Smooth muscle cell of the brain vasculature (primary cell): ENCODE data around the gene CDX2.
"Not testable (repeated sequence)": the region's sequence is repeated elsewhere in the genome, so short reads cannot be mapped to it uniquely, and the experiment has no call there.

Experiments
- DNase-seq: peaks from one replicate; pipeline ENCODE4 v3.0.0-alpha.2; 2012; ENCODE audit warnings: low read depth, low spot score

The CDX2 gene

GRCh38 chr13:27964741-27965323, 4.3 kb downstream of the CDX2 start:
- DNase-seq, result no peak

DNA sequence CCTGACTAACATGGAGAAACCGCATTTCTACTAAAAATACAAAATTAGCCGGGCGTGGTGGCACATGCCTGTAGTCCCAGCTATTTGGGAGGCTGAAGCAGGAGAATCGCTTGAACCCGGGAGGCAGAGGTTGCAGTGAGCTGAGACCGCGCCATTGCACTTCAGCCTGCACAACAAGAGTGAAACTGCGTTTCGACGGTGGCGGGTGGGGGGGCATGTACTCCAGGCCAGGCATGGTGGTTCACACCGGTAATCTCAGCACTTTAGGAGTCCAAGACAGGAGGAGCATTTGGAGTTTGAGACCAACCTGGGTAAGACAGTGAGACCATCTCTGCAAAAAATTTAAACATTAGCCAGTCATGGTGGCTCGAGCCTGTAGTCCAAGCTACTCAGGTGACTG, 4.9 kb downstream of the CDX2 start:
- DNase-seq, result not testable (repeated sequence)

- DNase-seq, result no peak
Measured at GRCh38 chr13:27963491-27963890, 5.6 kb downstream of the CDX2 start.

GRCh38 chr13:27962982-27963381, 6.1 kb downstream of the CDX2 start:
- no peak for DNase-seq

DNA sequence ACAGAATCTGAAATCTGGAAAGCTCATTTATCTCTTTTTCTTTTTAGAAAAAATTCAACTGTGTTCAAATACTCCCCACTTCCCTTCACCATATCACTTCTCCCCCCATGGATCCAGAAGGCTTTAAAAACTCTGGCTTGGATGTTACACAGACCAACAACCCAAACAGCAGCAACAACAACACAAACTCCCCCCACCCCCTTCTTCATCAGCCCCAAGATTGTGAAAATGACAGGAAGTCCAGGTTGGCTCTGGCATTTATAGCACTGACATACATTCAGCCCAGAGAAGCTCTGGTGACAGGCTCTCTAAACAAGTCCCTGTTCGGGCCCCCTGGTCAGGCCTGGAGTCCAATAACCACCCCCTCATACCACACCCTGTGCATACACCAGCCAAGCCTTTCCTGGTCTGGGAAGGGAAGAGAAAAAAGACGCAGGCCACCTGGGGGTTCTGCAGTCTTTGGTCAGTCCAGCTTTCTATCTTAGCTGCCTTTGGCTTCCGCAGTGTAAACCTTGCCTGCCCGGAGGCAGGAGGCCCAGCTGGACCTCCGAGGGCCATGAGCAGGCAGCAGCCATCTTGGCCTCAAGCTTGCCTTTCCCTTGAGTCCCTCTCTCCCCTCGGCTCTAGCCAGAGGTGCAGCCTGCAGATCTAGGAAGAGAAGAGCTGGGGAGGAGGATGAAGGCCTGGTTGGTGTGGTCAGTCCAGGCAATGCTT, 6.8 kb downstream of the CDX2 start:
- no peak for DNase-seq

DNA sequence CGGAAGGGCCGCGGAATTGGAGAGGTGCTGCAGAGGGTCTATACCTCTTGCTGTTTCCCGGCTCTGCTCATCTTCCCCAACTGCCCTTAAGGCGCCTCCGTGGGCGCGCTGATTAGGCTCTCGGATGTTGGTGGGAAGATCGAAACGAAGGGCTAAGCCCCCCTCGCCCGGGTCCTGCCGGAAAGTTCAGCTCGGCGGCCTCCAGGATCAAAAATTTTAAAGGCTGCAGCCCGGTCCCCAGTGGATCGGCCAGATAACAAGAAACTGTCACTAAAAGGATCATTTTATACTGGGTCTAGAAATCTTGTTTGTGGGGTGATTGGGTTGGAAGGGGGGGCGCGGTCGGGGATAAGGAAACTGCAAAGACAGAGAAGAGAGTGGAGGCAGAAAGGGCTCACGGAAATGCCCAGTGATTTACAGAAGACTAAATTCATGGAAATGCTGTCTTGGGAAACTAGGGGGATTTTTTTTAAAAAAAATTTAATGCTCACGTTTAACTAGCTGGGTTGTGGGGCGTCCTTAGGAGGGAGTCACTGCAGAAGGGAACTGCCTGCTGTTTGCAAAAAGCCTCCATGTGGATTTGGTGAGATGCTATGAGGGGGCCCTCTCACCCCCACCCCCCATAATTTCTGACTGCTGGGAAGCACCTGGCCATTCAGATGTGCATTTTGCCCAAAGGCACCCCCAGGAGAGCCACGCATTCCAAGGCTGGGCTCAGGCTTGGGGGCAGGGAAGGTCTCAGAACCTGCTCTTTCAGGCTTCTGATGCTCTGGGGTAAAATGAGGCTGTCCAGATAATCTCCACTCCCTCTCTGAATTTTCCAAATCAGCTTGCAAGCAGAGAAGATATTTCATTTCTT, 7.7 kb downstream of the CDX2 start:
- no peak for DNase-seq

- no peak for DNase-seq
Measured at GRCh38 chr13:27960362-27961226, 8.5 kb downstream of the CDX2 start.

- no peak for DNase-seq
Measured at GRCh38 chr13:27959976-27960361, 9.1 kb downstream of the CDX2 start.

DNA sequence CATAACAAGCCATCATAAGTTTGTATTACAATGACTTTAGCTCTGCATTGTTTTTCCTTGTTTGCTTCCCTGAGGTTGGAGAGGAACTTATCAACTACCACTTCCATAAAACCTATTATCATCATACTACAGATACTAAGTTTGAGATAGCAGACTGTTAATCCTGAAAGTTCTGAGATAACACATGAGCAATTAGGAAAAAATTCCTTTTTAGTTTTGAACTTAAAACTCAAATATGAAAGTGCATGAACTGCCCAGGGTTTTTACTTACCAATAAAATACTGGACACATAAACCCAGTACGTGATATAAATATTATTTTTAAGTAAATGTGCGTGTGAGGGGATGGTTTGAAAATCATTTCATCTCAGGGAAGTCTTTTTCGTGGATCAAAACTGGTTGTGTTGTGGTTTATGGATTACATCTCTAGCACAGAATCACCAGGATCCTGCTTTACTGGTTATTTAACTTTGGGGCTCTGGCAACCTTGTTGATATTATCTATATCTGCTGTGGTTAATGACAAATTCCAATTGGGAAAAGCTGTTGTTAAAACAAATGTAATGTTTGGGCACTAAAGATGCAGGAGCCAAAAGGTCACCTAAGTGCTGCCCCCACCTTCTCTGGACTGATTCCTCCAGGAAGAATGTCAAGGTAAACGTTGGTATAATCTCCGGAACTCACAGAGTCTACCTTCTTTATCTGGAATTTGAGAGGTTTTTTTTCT, 12.4 kb downstream of the CDX2 start:
- no peak for DNase-seq

- no peak for DNase-seq
Measured at GRCh38 chr13:27955014-27955591, 14.0 kb downstream of the CDX2 start.

DNA sequence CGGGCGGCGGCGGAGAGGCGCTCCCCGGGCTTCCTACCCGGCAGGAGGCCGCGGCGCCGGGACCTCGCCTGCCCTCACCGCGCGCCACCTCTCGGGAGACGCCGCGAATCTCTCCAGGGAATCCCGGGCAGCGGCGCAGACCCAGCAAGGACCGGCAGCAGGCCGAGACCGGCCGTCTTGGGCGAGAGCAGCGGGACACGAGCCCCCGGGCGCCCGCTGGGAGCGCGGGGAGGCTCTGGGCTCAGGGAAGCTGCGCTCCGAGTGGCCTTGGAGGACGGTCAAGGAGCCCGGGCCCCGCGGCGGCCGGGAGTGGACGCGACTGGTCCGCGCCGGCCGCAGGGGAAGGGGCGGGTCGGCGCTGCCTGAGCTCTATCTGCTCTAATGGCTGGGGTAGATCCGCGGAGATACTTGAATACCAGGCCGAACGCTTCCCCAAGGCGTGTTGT, 14.7 kb downstream of the CDX2 start:
- DNase-seq, result no peak

DNA sequence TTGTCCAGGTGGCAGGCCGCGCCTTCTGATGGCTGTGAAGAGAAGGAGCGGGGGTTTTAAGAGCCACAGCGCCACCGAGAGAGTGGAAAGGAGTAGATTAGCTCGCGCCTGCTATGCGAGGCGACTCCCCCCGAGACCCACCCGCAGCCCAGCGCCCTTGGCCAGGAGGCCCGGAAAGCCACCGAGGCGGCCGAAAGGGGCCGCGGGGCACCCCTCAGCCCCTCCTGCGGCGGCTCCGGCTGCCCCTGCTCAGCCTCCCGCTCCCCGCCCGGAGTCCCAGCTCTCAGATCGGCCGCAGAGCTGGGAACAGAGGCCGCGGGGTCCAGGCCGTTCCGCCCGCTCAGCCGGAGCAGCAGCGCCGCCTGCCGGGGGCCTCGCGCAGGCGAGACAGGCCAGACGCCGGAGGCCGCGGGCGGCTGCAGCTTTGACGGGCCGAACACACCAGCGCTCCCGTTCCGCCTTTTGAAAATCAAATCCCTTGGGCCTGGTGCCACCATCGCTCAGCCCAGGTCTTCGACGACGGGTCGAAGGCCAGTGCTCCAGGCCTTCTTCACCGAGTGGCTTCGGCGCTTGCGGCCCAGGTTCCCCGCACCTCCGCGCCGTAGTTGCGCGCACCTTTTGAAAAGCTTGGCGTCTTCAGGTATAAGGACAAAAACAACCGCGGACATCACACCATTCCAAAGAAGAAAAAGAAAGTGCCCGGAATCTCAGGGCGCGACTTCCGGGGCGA, 15.3 kb downstream of the CDX2 start:
- DNase-seq, result no peak

DNA sequence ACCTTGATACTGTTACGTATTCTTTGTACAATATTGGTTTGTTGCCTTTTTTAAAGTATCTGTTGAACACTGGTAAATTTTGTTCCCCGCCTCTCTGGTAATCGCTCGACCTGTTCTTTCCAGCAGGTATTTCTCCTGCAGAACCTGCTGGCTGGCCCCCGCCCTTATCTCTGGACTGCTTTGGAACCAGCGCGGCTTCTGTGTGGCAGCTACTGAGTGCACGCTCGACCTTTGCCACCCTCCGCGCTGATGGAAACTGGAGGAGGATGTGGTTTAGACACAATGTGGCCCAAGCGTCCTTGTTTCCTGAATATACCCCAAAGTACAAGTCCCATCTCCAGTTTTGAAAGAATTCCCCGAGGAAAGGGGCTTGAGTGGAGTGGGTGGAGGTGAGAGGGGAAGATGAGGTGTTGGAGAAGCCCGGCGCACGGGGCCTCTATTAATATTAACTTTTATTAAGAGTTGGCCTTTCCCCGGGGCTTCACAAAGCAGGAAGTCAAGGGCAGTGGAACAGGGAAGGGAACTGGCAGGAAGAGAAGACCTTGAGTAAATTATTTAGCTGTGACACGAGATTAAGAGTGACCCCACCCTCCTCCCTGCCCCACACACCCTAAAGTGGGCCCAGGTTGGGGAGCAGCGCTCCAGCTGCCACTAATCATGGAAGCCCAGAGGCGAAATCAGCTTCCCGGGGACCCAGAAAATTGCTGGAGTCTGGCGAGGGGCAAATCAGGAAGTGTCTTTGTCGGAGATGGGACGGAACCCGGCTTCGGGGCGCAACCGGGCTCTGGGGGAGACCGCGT, 16.0 kb downstream of the CDX2 start:
- DNase-seq, result no peak

DNA sequence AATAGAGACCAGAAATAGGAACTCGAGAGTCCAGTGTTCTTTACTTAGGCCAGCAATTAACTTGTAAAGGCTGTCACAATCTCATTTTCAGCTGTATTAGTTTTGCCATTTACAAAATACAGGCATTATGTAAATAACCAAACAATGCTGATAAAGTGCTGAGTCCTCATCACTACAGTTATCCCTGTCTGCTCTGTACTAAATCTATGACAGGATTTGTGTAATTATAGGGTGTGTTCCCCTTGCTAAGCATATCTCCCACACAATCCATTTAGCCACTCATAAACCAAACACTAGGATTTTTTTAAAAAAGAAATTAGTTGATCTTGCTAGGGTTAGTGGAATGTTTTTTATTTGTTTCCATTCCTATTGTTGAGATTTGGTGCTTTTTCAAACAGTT, 26.1 kb downstream of the CDX2 start:
- no peak for DNase-seq

DNA sequence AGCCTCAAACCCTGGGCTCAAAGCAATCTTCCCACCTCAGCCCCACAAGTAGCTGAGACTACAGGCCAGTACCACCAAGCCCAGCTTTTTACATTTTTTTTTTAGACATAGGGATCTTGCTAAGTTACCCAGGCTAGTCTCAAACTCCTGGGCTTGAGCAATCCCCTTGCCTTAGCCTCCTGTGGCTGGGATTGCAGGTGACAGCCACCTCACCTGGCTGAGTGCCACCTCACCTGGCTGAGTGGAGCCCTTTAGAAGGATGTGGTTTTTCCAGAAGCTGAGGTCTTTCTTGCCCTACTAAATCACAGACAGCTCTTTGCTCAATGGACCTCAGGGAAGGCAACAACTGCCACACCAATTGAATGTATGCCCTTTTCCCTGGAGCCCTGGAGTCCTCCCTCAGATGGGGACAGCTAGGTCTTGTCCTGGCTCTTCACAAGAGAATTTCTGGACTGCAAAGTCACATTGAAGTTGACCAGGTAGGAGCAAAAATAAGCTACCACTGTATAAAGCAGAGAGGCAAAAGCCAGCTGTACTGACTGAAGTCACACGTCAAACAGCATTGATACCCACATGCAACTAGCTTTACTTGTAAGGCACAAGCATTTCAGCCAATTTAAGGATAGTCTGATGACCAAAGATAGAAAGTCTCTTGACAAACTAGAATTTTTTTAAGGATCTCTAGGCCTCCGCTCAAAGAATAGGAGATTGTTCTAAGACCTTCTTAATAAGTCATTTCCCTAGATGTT, 35.4 kb downstream of the CDX2 start:
- no peak for DNase-seq

DNA sequence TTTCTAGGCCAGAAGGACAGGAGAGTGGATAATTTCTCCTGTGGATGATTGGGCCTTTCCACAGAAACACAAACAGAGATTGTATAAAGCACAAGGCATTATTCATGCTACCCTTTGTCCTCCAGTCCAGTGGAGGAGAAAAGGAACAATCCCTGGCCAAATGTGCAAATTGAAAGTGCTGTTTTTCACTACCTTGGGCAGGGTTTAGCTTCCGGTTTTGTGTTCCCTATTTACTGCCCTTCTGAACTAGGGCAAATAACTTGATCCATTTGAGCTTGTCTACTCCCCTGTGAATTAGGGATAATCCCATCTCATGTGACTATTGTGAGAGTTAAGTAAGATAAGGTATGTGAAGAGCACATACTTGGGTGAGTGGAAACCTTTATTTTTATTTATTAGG, 36.0 kb downstream of the CDX2 start:
- no peak for DNase-seq

- DNase-seq, result no peak
Measured at GRCh38 chr13:27929868-27930267, 39.2 kb downstream of the CDX2 start.
